RWPE1 (cell line): Measurements from ENCODE around the gene CST5.

Source experiments
- CTCF ChIA-PET: fragments of 350-600 bp; sonication (Branson Sonifier 250); formaldehyde crosslinking; extraction: SDS; loops from one replicate; lab custom pipeline; 2021; lab: Yijun Ruan, JAX
- POLR2A ChIA-PET: fragments of 400-600 bp; formaldehyde crosslinking; extraction: SDS; loops from one replicate; lab custom pipeline; 2020; ENCODE audit warnings: antibody characterized with exemption; ENCODE audit not compliant: low non-redundant PET; lab: Yijun Ruan, JAX
- DNase-seq: peaks from one replicate; pipeline ENCODE4 v3.0.0; 2012; ENCODE audit warnings: low spot score
- H3K27ac ChIP-seq: fragments of 450-650 bp; 2 replicates; pipeline ENCODE4 v1.5.1; 2017
- TF ChIP-seq, protein P1 (sequence below): fragments of 450-650 bp; conservative IDR thresholded peaks from 2 replicates; pipeline ENCODE4 v1.5.1; 2017; ENCODE audit warnings: low read depth, mild to moderate bottlenecking

Gene CST5

DNA sequence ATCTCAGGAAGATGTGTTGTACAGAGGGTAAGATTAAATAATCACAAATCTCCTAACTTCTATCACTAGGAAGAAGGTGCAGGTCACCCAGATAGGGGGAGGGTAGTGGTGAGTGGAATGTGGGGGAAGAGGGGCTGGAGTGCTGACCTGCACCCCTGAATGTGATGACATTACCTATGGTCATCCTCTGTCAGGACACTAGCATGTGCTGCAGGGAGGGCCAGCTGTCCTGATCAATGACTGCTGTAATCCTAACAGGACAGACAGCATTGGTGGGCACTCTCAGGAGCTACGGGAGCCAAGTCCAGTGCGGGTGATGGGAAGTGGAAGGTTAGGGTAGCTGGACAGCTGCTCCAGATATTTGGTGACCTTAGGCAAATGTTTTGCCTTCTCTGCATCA lies 45.2 kb upstream of the CST5 start:
- TF ChIP-seq, protein P1, sequence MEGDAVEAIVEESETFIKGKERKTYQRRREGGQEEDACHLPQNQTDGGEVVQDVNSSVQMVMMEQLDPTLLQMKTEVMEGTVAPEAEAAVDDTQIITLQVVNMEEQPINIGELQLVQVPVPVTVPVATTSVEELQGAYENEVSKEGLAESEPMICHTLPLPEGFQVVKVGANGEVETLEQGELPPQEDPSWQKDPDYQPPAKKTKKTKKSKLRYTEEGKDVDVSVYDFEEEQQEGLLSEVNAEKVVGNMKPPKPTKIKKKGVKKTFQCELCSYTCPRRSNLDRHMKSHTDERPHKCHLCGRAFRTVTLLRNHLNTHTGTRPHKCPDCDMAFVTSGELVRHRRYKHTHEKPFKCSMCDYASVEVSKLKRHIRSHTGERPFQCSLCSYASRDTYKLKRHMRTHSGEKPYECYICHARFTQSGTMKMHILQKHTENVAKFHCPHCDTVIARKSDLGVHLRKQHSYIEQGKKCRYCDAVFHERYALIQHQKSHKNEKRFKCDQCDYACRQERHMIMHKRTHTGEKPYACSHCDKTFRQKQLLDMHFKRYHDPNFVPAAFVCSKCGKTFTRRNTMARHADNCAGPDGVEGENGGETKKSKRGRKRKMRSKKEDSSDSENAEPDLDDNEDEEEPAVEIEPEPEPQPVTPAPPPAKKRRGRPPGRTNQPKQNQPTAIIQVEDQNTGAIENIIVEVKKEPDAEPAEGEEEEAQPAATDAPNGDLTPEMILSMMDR, result no peak
- no peak overlapping the region for H3K27ac ChIP-seq
- ChIA-PET CTCF (no interaction called here), POLR2A (no interaction called here)
- DNase-seq, result no peak

DNA sequence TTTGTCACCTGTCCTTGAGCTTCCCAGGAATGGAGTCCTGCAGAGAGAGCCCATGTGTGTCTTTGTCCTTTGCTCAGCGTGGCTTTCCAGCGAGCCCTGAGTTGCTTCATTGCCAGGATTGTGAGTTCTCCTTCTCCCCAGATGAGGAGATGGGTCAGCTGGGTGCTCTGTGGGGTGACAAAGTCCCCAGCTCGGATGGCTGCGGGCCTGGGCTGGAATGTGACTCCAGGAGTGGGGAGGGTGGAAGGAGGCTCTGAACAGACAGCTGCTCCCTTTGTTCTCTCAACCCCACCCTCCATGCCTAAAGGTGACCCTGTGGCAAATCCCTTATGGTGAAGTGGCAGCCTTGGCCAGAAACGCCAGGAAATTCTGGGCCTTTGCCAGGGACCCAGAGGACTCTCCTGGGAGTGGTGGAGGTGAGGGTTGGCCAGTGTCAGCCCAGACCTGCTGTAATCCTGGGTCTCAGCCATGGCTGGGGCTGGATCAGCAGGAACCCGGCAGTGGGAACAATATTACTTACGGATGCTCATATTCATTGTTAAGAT lies 44.4 kb upstream of the CST5 start:
- DNase-seq, result no peak
- ChIA-PET POLR2A (no interaction called here), CTCF (no interaction called here)

DNA sequence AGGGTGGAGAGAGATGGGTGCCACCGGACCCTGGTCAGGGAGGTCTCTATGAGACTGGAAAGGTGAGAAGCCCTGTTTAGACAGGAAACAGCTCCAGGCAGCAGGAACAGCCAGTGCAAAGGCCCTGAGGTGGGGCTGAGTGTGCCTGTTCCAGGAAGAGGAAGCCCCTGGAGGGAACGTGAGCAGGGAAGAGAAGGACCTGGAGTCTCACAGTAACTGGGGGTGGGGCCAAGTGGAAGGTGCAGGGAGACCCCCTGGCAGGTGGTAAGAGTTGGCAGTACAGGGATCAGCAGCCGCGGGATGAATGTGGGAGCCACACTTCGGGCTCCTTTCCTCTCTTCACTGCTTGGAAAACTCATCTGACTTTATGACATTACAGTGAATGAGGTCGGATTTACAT lies 43.8 kb upstream of the CST5 start:
- POLR2A ChIA-PET, result no interaction called here
- H3K27ac ChIP-seq, result no peak overlapping the region
- TF ChIP-seq, protein P1, result no peak
- CTCF ChIA-PET, result no interaction called here
- DNase-seq, result no peak

More for the DNA sequence above, 44.4 kb upstream of the CST5 start:
- TF ChIP-seq, protein P1, result no peak
- no peak overlapping the region for H3K27ac ChIP-seq

DNA sequence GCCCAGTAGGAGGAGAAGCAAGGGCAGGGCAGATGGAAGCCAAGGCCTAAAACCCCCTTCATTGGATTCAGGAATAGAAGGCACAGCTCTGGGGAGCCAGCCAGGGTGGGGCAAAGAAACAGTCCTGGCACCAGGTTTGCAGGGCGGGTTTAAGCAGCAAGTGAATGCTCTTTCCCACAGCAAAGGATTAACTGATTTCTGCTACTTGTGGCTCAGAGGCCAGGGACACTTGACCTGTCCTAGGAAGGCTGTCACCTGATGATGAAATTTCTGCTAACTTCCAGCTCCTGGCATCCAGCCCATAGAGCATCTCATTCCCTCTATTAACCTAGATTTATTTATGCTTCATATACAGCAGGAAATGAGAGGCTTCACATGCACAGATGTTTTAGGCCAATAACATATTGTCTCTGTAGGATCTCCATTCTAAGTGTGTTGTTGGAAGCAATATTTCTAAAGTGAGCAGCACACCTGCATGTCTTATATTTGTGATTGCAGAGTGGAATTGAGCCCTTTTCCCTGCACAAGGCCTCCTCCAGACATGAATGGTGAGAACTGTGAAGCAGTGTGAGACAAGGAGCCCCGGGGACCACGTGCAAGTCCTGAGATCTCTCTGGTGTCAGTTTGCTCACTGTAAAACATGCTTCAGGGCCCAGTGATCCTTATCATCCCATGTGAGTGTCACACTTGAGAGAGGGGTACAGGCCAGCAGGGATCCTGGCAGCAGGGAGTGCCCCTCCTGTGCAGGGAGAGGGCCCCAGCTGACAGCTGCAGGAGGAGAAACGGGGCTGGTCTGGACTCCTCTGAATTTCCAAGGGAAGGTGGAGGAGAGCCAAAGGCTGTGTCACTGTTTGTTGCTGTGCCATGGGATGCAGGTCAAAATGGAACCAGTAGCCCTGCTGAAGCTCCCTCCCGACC lies 41.1 kb upstream of the CST5 start:
- ChIA-PET POLR2A (no interaction called here), CTCF (no interaction called here)
- H3K27ac ChIP-seq, result peak overlapping the region; percentile 19; the same call in 1 of the 2 replicates
- no peak for DNase-seq
- TF ChIP-seq, protein P1, result no peak

DNA sequence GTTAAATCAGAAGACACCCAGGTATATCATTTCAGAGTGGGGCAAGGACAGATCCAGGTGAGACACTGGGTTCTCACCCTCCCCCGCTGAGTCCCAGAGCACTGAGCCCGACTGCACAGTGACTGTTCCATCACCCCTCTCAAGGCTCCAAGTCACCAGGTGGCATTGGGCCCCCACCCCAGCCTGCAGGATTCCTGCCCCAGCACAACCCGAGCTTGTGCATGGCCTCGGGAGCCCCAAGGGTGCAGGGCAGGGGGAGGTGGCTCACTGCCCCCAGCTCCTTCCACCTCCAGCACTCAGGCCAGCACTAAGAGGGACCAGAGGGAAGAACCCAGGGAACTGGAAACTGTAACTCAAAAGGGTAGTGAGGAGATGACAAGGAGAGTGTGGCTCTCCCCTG lies 39.3 kb upstream of the CST5 start:
- POLR2A ChIA-PET, result no interaction called here

DNA sequence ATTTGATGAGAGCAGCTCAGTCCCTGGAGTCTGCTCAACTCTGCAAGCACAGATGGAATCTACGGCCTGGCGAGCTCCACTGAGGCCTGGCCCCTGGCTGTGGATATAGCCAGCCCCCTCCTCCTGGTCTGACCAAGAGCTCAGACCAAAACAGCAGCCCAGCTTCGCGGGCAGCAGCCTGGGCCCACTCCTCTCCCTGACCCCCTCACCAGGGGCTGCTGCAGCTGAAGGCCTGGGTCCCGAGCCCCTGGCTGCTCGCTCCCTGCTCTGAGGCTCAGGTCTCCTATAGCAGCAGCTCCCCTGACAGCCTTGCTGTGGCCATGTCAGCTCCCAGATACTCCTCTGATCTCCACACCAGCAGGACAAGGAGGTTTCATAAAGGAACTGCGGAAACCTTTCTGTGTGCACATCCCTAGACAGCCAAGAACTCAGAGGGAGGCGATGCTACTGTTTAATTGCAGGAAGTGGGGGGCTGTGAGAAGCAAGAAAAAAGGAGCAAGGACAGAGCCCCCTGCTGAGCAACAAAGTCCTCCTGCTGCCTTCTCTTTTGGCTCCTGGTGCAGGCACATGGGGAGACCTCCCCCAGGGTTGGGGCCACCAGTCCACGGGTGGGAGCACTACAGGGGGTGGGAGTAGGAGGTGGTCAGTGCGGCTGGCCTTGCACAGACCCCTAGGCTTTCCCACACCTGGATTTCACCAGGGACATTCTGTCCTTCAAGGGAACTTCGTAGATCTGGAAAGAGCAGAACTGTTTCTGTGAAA lies 38.7 kb upstream of the CST5 start:
- no peak for DNase-seq
- POLR2A ChIA-PET, result no interaction called here
- CTCF ChIA-PET, result no interaction called here
- TF ChIP-seq, protein P1, result no peak
- no peak overlapping the region for H3K27ac ChIP-seq

More for the DNA sequence above, 39.3 kb upstream of the CST5 start:
- CTCF ChIA-PET, result no interaction called here
- TF ChIP-seq, protein P1, result no peak
- H3K27ac ChIP-seq, result no peak overlapping the region
- DNase-seq, result no peak
